ENCODE data around the gene COL23A1. TPM values are rescaled to one million over a fixed set of nuclear protein-coding genes. Genes with fewer than 3 reads are reported as not detected.

Gene COL23A1
- total and polyA plus RNA-seq, 2 of the 13 experiments (the other 11 are each of a cell fraction or from before 2014, with no cell fraction given): not detected

- H3K9ac ChIP-seq (ENCODE audit: insufficient read depth, low read depth, low read length): no peak overlapping the region
- POLR2A ChIA-PET: no interaction called here
- FAIRE-seq (no peak), ATAC-seq (no peak), DNase-seq (ENCODE audit: low spot score) (no peak)
- H3K27me3 ChIP-seq (ENCODE audit: control insufficient read depth in 1 of 2, insufficient read depth in 2 of 2, low read length in 2 of 2): peaks cover 5 to 46% of the 10 kb centered on the region in 2 experiments; a peak in 4 of 5 replicates
- TF ChIP-seq PRDM10 (CRISPR knock-in tag; IDR thresholded peaks at IDR 0.05; ENCODE audit: low read depth) (no peak), MNT (IDR thresholded peaks at IDR 0.05) (peak; percentile 73), ZZZ3 (CRISPR knock-in tag; IDR thresholded peaks at IDR 0.05; ENCODE audit: borderline replicate concordance) (no peak)
- no peak overlapping the region for H2AFZ ChIP-seq (ENCODE audit: low read length)
- BruUV-seq (replicated peaks): no TSS peak
- no peak overlapping the region for H3K4me2 ChIP-seq (ENCODE audit: low read depth, low read length)
- H4K20me1 ChIP-seq (ENCODE audit: insufficient read depth, low read length): no peaks in the 10 kb centered on the region
- in situ Hi-C loops (cut with HindIII; ENCODE audit: extremely low pct_ligation_motif_present, low pct_unique_long_range_greater_than_20kb) (loop anchor here (10.0 kb wide), 1 partner anchor 556 kb away; no protein-coding TSS in a partner anchor), intact Hi-C loops (cut with micrococcal nuclease; ENCODE audit: unreplicated experiment) (no loop called here)
- H3K4me1 ChIP-seq (ENCODE audit: insufficient read depth, low read length): peaks cover 5% of the 10 kb centered on the region
- no peaks in the 10 kb centered on the region for H3K36me3 ChIP-seq (replicated peaks in 1 of 2; ENCODE audit: control insufficient read depth in 1 of 2, insufficient read depth in 2 of 2, low read length in 2 of 2)
- CTCF ChIA-PET (ENCODE audit: low intra/inter-chr PET ratio, low total read pairs): no interaction called here
- 37% methylated on average over 10 of the region's 21 CpGs for WGBS (ENCODE audit: low lambda C conversion rate)
- H3K9me3 ChIP-seq (ENCODE audit: low read length): no peaks in the 10 kb centered on the region; the same call in 1 of the 2 replicates
- H3K27ac ChIP-seq (ENCODE audit: extremely low read length, insufficient read depth, low read length): no peak overlapping the region
- no peaks in the 10 kb centered on the region for H3K79me2 ChIP-seq (ENCODE audit: insufficient read depth, low read length)
- no peak overlapping the region for H3K4me3 ChIP-seq (replicated peaks in 1 of 3; ENCODE audit: insufficient read depth in 1 of 3, low read depth in 2 of 3, low read length in 3 of 3)
Observed at GRCh38 chr5:178288401-178289368, 301.5 kb downstream of the COL23A1 start.
